Measurements from ENCODE around the gene TMEM98.
"Not testable (repeated sequence)": the region's sequence is repeated elsewhere in the genome, so short reads cannot be mapped to it uniquely, and the experiment has no call there.

The TMEM98 gene

DNA sequence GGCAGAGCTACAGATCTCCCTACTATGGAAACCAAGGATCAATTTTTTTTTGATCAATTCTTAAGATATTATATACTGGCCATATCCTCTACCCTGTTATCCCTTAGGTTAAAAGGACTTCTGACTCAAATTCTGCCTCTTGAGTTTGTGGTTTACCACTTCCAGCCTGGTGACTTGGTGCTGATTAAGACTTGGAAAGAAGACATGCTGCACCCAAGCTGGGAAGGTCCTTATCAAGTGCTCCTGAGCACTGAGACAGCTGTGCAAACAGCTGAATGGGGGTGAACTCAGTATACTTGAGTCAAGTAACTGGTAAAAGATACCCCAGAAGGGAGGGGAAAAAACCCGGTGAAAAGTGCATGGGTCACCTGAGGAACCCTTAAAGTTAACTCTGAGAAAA, 43.2 kb downstream of the TMEM98 start:
- Histone ChIP-seq H3K36me3 (ENCODE audit: low read depth) (no peaks in the 10 kb centered on the region), H3K27me3 (ENCODE audit: insufficient read depth, poor library complexity, severe bottlenecking) (no peaks in the 10 kb centered on the region), H3K27ac (ENCODE audit: poor library complexity, severe bottlenecking) (no peak overlapping the region), H3K9me3 (ENCODE audit: severe bottlenecking) (no peaks in the 10 kb centered on the region), H3K4me3 (ENCODE audit: severe bottlenecking) (no peak overlapping the region), H3K4me1 (ENCODE audit: insufficient read depth, poor library complexity, severe bottlenecking) (no peaks in the 10 kb centered on the region)
- ATAC-seq (ENCODE audit: low read depth) (no peak), DNase-seq (ENCODE audit: low spot score) (no peak)
- TF ChIP-seq, protein P1, sequence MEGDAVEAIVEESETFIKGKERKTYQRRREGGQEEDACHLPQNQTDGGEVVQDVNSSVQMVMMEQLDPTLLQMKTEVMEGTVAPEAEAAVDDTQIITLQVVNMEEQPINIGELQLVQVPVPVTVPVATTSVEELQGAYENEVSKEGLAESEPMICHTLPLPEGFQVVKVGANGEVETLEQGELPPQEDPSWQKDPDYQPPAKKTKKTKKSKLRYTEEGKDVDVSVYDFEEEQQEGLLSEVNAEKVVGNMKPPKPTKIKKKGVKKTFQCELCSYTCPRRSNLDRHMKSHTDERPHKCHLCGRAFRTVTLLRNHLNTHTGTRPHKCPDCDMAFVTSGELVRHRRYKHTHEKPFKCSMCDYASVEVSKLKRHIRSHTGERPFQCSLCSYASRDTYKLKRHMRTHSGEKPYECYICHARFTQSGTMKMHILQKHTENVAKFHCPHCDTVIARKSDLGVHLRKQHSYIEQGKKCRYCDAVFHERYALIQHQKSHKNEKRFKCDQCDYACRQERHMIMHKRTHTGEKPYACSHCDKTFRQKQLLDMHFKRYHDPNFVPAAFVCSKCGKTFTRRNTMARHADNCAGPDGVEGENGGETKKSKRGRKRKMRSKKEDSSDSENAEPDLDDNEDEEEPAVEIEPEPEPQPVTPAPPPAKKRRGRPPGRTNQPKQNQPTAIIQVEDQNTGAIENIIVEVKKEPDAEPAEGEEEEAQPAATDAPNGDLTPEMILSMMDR (IDR thresholded peaks at IDR 0.05; ENCODE audit: poor library complexity, severe bottlenecking), result no peak

DNA sequence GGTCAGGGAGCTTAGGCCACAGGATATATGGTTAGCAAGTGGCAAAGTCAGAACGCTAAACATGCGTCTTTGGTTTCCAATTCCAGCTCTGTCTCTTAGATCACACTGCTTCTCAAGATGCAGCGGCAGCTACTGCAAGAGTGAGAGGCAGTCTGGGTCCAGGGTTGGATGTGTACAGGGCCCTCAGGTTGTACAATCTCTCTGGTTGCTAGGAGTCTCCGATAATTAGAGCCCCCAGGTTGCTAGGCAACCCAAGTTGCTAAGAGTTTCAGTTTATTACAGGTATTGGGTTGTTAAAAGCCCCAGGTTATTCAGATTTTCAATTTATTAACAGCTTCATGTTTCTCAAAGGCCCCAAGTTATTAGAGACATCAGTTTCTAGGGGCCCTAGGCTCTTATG, 48.2 kb downstream of the TMEM98 start:
- Histone ChIP-seq H3K4me3 (ENCODE audit: severe bottlenecking) (no peak overlapping the region), H3K36me3 (ENCODE audit: low read depth) (no peaks in the 10 kb centered on the region), H3K27me3 (ENCODE audit: insufficient read depth, poor library complexity, severe bottlenecking) (no peaks in the 10 kb centered on the region), H3K9me3 (ENCODE audit: severe bottlenecking) (peaks cover 2% of the 10 kb centered on the region), H3K27ac (ENCODE audit: poor library complexity, severe bottlenecking) (no peak overlapping the region), H3K4me1 (ENCODE audit: insufficient read depth, poor library complexity, severe bottlenecking) (no peaks in the 10 kb centered on the region)
- ATAC-seq (ENCODE audit: low read depth) (no peak), DNase-seq (ENCODE audit: low spot score) (no peak)
- TF ChIP-seq, protein P1 (IDR thresholded peaks at IDR 0.05; ENCODE audit: poor library complexity, severe bottlenecking), result no peak

DNA sequence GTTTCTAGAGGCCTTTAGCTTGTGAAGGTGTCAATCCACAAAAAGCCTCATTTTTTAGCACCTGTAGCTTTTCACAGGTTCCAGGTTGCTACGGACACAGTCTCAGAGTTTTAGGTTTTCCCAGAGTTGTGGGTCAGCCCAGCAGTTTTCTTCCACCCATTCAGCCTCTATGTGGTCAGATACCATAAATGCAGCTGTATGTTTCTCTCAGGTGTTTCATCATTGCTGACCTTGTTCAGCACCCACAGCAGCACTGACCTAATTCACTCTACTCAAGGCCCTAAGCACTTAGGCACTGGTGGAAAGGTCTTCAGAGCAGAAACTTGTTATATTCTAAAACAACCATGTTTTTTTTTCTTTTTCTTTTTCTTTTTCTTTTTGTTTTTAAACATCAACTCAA, 48.7 kb downstream of the TMEM98 start:
- Histone ChIP-seq H3K27ac (ENCODE audit: poor library complexity, severe bottlenecking) (no peak overlapping the region), H3K27me3 (ENCODE audit: insufficient read depth, poor library complexity, severe bottlenecking) (no peaks in the 10 kb centered on the region), H3K36me3 (ENCODE audit: low read depth) (no peaks in the 10 kb centered on the region), H3K9me3 (ENCODE audit: severe bottlenecking) (peaks cover 2% of the 10 kb centered on the region), H3K4me1 (ENCODE audit: insufficient read depth, poor library complexity, severe bottlenecking) (no peaks in the 10 kb centered on the region), H3K4me3 (ENCODE audit: severe bottlenecking) (no peak overlapping the region)
- ATAC-seq (ENCODE audit: low read depth) (no peak), DNase-seq (ENCODE audit: low spot score) (no peak)
- TF ChIP-seq, protein P1 (IDR thresholded peaks at IDR 0.05; ENCODE audit: poor library complexity, severe bottlenecking), result no peak

DNA sequence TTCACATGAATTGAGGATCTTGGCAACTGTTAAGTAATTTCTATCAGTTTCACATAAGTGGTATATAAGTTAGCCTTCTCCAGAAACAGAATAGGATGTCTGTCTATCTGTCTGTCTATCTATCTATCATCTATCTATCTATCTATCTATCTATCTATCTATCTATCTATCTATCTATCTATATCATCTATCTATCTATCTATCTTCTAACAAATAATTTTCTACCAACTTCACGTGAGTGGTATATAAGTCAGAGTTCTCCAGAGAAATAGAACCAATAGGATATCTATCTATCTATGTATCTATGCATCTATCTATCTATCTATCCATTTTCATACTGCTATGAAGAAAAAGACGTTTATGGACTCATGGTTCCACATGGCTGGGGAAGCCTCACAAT, 52.3 kb downstream of the TMEM98 start:
- DNase-seq (ENCODE audit: low spot score), result no peak
- ATAC-seq (ENCODE audit: low read depth), result no peak
- TF ChIP-seq, protein P1 (IDR thresholded peaks at IDR 0.05; ENCODE audit: poor library complexity, severe bottlenecking), result no peak
- Histone ChIP-seq H3K27me3 (ENCODE audit: insufficient read depth, poor library complexity, severe bottlenecking) (no peaks in the 10 kb centered on the region), H3K4me3 (ENCODE audit: severe bottlenecking) (no peak overlapping the region), H3K9me3 (ENCODE audit: severe bottlenecking) (peaks cover 2% of the 10 kb centered on the region), H3K4me1 (ENCODE audit: insufficient read depth, poor library complexity, severe bottlenecking) (no peaks in the 10 kb centered on the region), H3K36me3 (ENCODE audit: low read depth) (no peaks in the 10 kb centered on the region), H3K27ac (ENCODE audit: poor library complexity, severe bottlenecking) (no peak overlapping the region)

DNA sequence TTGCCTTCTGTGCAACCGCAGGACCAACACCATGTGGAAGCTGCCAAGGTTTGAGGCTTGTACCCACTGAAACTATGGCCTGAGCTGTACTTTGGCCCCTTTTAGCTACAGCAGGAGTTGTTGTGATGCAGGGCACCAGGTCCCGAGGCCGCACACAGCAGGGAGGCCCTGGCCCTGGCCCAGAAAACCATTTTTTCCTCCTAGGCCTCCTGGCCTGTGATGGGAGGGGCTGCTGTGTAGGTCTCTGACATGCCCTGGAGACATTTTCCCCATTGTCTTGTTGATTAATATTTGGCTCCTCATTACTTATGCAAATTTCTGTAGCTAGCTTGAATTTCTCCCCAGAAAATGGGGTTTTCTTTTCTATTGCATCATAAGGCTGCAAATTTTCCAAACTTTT, 53.7 kb downstream of the TMEM98 start:
- not testable (repeated sequence) for DNase-seq (ENCODE audit: low spot score); H3K4me3 ChIP-seq (ENCODE audit: severe bottlenecking); H3K4me1 ChIP-seq (ENCODE audit: insufficient read depth, poor library complexity, severe bottlenecking); H3K27ac ChIP-seq (ENCODE audit: poor library complexity, severe bottlenecking); H3K36me3 ChIP-seq (ENCODE audit: low read depth); H3K27me3 ChIP-seq (ENCODE audit: insufficient read depth, poor library complexity, severe bottlenecking); H3K9me3 ChIP-seq (ENCODE audit: severe bottlenecking); ATAC-seq (ENCODE audit: low read depth)

Data from RWPE2 (cell line).